PFSK-1 (cell line): ENCODE results near the gene CALHM1.

Source experiments
- POLR2AphosphoS5 ChIP-seq: IDR thresholded peaks from 2 replicates; pipeline ENCODE4 v1.6.1; 2012; ENCODE audit warnings: low read depth, mild to moderate bottlenecking, control low read depth, low read length, moderate library complexity
- SIN3A ChIP-seq: IDR thresholded peaks from 2 replicates; pipeline ENCODE4 v1.6.1; 2012; ENCODE audit warnings: mild to moderate bottlenecking, low read length, moderate library complexity, borderline replicate concordance; ENCODE audit not compliant: insufficient read depth

DNA sequence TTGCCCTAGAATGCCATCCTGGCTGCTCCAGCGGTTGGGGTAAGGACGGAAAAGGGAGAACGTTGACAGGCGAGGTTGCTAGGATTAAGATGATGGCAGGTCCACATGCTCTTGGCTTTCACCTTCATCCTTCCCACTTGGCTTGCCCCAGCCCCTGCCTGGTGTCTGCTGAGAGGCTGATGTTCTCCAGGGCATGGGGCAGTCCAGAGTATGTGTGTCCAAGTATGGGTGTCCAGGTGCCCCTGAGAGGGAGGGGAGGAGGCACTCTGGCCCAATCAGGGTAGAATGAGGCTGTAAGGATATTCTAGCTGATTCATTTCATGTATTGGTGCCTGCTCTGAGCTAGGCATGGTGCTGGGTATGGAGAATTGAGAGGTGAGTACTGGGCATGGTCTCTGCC lies 47.4 kb upstream of the CALHM1 start:
- TF ChIP-seq POLR2AphosphoS5 (no peak), SIN3A (no peak)
